HG03060 (cell line): ENCODE measurements around the gene MEAK7.
"Not testable (repeated sequence)": the region's sequence is repeated elsewhere in the genome, so short reads cannot be mapped to it uniquely, and the experiment has no call there.

Experiments used
- ATAC-seq: cut with Tn5 transposase; IDR thresholded peaks from one replicate; pipeline ENCODE4 v1.9.1; 2021; ENCODE audit warnings: low read depth, moderate number of reproducible peaks; ENCODE audit not compliant: unreplicated experiment

The MEAK7 gene

DNA sequence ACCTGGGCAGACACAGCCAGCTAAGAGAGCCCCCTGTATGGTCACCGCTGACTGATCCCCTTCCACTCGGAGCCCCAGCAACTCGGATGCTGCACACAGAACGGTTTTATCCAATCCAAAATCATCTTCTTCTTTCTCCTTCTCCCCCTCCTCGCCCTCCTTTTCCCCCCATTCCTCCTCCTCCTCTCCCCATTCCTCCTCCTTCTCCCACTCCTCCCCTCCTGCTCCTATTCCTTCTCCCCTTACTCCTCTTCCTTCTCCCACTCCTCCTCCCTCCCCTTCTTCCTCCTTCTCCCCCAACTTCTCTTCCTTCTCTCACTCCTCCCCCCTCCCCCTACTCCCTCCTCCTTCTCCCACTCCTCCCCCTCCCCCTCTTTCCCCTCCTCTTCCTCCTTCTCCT is 30.4 kb upstream of the MEAK7 start:
- no peak for ATAC-seq

- no peak for ATAC-seq
Observed at GRCh38 chr16:84532855-84533486, 28.5 kb upstream of the MEAK7 start.

GRCh38 chr16:84532291-84532724 is 27.8 kb upstream of the MEAK7 start:
- no peak for ATAC-seq

- ATAC-seq: no peak
Observed at GRCh38 chr16:84531671-84532111, 27.2 kb upstream of the MEAK7 start.

- ATAC-seq: no peak
Observed at GRCh38 chr16:84530590-84530989, 26.1 kb upstream of the MEAK7 start.

GRCh38 chr16:84529607-84530006 is 25.1 kb upstream of the MEAK7 start:
- no peak for ATAC-seq

- ATAC-seq: no peak
Observed at GRCh38 chr16:84528322-84528721, 23.9 kb upstream of the MEAK7 start.

DNA sequence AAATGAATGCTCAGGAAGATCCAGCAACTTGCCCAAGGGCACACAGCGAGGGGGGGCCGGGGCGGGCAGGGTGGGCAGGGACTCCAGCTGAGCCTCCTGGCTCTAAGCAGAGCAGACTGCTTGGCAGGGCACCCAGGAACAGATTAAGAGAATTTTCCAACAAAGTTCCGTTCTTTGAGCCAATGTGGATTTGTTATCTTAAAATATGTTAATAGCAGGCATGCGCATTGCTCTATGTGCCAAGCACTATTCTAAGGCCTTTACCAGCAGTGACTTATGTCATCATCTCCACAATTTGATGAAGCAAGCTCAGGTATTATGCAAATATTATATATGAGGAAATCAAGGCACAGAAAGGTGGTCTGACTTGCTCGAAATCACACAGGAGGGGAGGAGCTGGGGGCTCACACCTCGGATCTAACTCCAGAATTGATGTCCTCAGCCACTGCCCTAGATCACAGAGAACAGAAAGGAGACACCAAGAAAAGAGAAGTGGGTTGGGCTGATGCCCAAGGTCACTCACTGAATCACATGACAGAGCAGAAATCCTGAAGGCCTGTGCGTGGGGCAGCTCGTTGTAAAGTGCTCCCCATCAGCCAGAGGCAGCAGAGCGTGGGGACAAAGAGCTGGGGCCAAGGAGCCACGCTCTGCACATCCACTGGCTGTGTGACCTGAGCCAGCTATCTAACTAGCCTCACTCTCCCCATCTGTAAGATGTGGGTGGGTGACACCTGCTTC is 23.2 kb upstream of the MEAK7 start:
- ATAC-seq: no peak

DNA sequence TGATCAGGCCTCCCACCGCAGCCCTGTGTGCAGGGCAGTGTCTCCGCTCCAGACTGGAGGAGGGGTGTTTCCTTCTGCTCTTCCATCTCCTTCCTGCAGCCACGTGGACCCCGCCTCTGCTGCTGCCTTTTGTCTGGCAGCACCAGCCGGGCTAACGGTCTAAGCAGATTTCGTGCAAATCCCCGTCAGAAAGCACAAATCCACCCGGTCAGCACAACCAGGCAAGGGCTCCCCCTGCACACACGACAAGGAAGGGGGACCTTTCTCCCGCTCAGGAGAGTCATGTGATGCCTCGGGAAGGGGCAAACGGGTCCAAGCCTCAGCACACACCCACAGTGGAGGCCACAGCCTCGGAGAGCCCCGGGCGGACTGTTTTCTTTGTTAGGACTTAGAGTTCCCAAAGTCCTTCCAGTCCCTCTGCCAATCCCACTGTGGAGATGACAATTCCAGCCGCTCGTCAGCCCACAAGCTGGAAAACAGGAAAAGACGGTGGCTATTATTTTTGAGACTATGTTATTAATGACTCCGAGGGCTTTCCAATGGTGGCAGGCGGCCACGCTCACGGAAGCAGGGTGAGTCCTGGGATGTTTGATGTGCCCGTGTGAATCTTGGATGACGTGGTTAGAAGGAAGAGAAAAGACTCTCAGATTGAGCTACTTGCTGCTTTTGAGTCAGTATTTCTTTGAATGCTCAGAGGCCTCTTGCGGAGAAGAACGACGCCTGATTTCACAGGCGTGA is 22.5 kb upstream of the MEAK7 start:
- ATAC-seq: no peak

DNA sequence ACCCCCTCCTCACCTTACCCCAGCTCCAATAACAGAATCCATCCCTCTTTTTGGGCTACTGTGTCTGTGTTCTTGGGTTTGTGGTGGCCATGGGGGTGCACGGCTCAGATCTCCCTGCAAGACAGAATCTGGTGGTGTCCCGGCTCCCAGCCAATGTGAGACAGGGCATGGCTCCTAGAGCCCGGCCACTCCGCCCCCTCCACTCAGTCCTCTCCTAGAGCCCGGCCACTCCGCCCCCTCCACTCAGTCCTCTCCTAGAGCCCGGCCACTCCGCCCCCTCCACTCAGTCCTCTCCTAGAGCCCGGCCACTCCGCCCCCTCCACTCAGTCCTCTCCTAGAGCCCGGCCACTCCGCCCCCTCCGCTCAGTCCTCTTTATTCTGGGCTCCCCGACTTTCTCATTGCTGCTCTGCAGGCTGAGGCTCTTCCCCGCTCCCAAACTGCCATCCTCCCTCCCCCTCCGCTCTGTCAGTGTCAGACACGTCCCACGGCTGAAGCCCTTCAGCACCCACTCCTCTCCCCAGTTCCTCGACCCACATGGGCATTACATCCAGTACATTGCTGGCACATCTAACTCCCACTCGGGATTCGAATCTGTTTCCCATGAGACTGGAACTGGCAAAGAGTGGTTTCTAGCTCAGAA is 20.6 kb upstream of the MEAK7 start:
- ATAC-seq: not testable (repeated sequence)

DNA sequence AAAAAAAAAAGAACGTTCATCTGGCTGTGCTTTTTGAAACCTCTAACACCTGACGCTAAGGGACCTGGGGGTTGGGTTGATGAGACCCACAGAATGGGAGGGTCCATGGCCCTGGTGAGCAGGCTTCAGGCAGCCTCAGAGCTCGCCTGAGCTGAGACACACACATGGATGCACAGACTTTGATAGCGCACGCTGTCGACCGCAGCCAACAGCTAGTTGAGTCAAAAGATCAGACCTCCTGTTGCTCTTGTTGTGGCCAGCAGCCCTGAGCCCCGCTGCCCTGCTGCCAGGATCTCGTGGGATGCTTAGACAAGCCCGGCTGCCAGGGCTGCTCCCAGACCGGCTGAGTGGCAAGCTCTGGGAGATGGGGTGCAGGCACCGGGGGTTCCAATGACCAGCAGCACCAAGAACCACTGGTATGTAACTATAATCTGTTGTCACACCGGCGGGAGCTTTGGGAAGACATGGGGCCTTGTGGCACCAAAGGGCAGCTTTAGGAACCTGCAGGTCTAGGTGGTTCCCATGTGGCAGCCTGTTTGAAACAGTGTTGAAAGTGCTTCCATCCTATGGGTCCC is 20.0 kb upstream of the MEAK7 start:
- no peak for ATAC-seq

DNA sequence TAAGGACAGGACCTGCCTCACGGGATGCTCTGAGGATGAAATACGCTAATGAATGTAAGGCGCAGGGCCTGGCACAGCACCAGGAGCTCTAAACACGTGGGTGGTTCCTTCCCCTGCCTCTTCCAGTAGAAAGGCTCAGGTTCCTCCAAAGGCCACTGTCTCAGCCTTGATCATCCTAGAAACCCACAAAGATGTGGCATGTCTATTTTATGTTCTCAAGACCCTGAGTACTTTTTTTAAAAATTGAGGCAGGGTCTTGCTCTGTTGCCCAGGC is 17.0 kb upstream of the MEAK7 start:
- no peak for ATAC-seq

DNA sequence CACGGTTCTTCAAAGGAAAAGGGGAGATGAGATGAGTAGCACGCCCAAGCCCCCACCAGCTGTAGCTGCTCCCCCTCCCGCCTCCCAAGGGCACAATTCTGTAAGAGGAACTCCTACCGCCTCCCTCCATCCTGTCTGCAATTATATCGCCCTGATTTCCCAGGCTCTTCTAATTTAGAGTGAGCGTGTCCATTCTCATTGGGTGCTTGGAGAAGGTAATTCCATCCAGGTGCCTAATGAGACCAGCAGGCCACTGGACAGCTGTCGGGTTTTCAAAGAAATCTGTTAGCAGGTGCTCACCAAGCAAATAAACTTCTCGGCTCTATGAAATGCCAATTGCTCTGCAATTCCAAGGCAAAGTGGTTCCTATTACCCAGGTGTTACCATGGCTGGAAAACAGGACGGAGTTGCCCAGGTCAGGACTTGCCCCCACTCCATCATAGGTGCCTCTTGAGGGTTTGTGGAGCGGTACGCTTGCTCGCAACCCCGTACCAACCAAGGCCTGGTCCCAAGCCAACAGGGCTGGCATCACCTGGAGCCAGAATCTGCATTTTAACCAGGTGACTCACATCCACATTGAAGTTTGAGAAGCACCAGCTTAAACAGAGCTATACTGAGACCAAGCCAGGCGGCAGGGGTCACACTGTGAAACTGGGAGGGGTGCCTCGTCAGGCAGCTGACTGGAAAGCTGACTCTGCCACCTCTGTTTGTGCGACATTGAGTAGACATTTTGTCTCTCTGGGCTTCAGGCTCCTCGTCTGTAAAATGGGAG is 16.5 kb upstream of the MEAK7 start:
- no peak for ATAC-seq

- no peak for ATAC-seq
Observed at GRCh38 chr16:84519855-84520254, 15.4 kb upstream of the MEAK7 start.

DNA sequence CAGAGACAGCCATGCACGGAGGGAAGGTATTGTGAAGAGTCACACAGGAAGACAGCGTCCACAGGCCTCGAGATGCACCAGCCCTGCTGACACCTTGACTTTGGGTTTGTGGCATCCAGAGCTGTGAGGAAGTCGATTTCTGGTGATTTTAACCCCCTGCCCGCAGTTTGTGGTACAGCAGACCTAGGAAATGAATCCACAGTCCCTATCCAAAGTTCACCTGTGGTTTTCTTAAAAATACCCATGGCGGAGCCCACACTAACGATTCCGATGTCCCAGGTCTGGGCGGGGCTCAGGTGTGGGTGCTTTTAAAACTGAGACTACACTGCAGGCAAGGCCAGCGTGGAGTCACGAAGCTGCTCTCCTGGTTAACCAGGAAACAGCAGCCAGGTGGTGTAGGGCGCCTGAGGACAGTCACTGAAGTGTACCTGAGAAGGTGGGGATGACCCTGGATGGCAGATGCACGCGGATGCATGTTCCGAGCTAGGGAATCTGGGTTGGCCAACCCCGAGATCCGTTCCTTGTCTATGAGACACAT is 14.4 kb upstream of the MEAK7 start:
- no peak for ATAC-seq

GRCh38 chr16:84518220-84518619 is 13.8 kb upstream of the MEAK7 start:
- ATAC-seq: not testable (repeated sequence)

- ATAC-seq: no peak
Observed at GRCh38 chr16:84517366-84517765, 12.9 kb upstream of the MEAK7 start.

DNA sequence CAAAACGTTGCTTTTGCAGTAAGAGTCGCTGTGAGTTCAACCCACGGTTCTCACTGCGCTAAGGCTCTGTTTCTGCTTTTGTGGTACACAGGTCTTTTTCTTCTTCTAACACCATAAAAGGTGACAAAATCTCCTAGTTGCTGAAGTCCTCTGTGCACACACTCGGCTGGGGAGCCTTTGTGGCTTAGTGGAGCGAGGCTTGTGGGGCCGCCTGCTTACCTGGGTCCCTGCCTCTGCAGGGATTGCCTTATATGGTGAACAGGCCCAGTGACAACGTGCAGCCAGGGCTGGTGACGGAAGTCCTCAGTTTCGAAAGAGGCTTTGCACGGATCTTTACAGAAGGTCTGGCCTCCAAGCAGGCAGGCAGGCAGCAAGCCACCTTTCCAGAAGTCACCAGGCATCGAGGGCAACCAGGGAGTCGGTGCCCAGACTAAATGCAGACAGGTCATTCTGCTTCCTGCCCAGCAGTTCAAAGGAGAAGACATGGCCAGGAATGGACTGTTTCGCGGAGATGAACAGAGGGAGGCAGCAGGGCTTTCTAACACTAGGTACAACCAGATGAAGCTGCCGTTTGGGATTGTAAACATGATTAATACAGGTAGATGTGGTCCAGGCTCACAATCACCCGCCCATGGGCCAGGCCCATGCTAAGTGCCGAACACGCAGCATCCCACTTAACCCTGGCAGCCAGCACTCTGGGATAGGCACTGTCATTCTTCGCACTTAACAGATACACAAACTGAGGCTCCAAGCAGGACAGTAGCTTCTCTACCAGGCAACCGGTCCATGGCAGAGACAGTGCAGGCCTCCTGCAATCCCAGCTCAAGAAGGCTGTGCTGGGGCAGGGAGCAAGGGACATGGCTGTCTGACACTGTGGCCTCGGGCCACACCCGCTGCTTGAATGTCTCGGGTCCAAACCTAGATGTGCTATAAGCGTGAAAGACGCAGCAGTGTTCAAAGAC is 10.7 kb upstream of the MEAK7 start:
- ATAC-seq: peak; percentile 74
